GM20431 (cell line): ENCODE measurements around the gene RPS6KA4.

ENCODE experiments used
- in situ Hi-C: fragments of 300-500 bp; cut with MseI, MboI; formaldehyde crosslinking; loops from one replicate; pipeline ENCODE4 v1.15.0; 2020; ENCODE audit warnings: low sequenced_read_pairs; ENCODE audit not compliant: unreplicated experiment

The RPS6KA4 gene

GRCh38 chr11:64361659-64362058 is 2.7 kb downstream of the RPS6KA4 start:
- in situ Hi-C loops = no loop called here

- in situ Hi-C loops = no loop called here
These were observed 3.4 kb downstream of the RPS6KA4 start for GRCh38 chr11:64362339-64362738.

DNA sequence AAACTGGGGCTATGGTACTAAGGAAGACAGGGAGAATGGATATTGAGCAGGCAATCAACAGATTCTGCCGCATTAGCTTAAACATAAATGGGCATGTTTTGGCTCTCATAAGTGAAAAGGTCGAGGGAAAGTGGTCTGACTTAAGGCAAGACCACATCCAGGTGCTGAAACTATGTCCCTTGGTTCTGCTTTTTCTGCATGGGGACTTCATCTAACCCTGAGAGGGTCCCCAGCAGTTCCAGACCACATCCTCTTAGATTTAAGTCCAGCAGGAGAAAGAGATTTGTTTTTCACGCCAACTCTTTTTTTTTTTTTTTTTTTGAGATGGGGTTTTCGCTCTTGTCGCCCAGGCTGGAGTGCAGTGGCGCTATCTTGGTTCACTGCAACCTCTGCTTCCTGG is 5.5 kb downstream of the RPS6KA4 start:
- in situ Hi-C loops = no loop called here

DNA sequence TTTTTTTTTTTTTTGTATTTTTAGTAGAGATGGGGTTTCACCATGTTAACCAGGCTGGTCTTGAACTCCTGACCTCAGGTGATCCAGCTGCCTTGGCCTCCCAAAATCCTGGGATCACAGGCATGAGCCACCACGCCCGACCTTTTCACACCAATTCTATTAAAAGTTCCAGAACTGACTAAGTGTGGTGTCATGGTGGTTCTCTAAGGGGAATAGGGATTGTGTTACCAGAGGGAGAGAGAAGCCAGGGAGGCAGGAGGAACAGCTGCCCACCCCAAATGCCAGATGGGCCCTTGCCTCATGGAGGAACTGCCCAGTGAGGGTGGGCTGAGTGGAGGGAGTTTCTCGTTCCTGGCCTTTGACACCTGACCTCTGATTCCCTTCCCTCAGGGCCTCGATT is 5.9 kb downstream of the RPS6KA4 start:
- in situ Hi-C loops = no loop called here

DNA sequence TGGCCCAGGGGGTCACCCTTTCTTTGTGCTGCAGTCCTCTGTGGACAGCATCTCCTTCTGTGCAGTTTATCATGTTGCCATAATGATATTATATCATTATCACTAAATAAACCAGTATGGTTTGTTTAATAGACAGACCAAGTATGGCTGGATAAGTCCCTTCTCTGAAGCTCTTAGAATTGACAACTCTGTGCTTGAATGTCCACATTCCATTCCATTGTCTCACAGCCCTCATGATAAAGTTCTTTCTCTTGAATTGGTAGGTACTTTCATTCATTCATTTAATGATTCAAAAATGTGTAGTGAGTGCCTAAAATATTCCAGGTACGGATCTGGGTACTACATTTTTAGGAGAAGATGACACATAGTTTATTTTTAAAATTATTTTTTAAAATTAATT is 7.8 kb downstream of the RPS6KA4 start:
- in situ Hi-C loops = no loop called here

DNA sequence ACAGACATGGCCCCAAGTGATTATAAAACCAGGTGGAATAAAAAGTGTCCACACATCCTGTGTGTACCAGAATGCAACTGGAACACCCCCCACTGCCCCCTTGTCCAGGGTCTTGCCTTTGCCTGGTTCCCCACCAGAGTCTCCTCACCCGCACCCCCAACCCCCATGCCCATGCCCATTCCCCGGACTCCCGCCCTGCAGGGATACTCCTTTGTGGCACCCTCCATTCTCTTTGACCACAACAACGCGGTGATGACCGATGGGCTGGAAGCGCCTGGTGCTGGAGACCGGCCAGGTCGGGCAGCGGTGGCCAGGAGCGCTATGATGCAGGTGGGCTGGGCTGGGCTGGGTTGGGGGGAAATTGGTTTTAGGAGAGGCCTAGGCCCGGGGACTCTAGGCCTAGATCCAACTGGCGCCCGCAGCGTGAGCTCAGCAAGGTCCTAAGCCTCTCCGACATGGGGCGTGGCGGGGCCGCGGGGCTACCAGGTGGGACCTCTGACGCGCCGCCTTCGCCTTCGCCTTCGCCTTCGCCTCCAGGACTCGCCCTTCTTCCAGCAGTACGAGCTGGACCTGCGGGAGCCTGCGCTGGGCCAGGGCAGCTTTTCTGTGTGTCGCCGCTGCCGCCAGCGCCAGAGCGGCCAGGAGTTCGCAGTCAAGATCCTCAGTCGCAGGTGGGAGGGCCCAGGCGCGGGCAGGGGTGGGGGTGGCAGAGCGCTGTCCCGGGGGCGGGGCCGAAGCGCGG is 9.1 kb downstream of the RPS6KA4 start:
- in situ Hi-C loops = no loop called here

DNA sequence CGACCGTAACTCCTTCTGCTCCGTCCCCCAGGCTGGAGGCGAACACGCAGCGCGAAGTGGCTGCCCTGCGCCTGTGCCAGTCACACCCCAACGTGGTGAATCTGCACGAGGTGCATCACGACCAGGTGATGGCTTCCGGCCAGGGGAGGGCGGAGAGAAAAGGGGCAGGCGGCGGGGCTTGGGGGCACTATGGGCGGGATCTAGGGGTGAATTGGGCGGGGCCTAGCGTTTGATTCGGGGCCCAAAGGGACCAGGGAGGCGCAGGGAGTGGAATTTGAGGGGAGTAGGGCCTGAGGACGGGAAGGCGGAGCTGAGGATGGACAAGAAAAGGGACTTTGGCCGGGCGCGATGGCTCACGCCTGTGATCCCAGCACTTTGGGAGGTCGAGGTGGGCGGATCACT is 9.7 kb downstream of the RPS6KA4 start:
- in situ Hi-C loops = no loop called here

- in situ Hi-C loops = no loop called here
These were observed 10.8 kb downstream of the RPS6KA4 start for GRCh38 chr11:64369440-64370421.

GRCh38 chr11:64371201-64371600 is 12.2 kb downstream of the RPS6KA4 start:
- in situ Hi-C loops = no loop called here

DNA sequence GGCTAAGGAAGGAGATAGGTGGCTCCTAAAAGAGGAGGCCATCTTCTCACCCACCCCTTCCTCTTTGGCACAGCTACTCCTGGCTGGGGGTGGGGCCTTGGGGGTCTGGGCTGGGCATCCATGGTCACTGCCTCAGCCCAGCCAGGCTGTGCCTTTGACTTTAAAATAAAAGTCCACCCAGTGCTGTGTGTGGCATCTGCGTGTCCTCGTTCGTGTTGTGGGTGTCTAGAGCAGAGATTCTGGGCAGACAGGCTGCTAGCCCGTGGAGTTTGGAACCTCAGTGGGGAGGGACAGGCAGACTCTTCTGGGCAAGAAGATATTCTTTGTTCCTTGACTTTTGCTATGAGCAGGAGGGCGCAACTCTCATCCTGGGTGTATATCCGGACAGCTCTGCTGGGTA is 13.1 kb downstream of the RPS6KA4 start:
- in situ Hi-C loops = no loop called here

GRCh38 chr11:64372802-64373597 is 14.0 kb downstream of the RPS6KA4 start:
- in situ Hi-C loops = no loop called here

- in situ Hi-C loops = no loop called here
These were observed 14.6 kb downstream of the RPS6KA4 start for GRCh38 chr11:64373598-64373974.

GRCh38 chr11:64376071-64376470 is 17.1 kb downstream of the RPS6KA4 start:
- in situ Hi-C loops = no loop called here

DNA sequence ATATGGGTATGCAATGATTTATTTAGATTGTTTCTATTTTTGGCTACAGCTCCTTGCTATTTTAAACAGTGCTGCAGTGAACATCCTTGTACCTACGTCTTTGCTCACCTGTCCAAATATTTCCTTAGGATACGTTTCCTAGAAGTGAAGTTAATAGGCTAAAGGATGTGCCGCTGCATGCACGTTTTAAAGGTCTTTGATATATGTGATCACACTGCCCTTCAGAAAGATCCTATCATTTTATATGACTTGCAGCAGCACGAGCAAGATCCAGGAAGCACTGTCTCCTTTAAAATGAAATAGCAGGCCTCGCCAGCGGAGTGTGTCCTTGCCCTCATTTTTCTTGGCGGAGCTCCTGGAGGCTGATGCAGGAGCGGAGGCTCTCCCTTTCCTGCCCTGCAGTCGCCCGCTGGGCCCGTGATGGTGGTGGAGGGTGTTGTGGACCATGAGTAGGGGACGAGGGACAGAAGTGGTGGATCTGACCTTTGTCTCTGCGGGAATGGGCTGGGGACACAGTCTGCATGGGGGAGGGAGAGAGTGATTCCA is 19.4 kb downstream of the RPS6KA4 start:
- in situ Hi-C loops = no loop called here

- in situ Hi-C loops = no loop called here
These were observed 20.2 kb downstream of the RPS6KA4 start for GRCh38 chr11:64379160-64379559.

DNA sequence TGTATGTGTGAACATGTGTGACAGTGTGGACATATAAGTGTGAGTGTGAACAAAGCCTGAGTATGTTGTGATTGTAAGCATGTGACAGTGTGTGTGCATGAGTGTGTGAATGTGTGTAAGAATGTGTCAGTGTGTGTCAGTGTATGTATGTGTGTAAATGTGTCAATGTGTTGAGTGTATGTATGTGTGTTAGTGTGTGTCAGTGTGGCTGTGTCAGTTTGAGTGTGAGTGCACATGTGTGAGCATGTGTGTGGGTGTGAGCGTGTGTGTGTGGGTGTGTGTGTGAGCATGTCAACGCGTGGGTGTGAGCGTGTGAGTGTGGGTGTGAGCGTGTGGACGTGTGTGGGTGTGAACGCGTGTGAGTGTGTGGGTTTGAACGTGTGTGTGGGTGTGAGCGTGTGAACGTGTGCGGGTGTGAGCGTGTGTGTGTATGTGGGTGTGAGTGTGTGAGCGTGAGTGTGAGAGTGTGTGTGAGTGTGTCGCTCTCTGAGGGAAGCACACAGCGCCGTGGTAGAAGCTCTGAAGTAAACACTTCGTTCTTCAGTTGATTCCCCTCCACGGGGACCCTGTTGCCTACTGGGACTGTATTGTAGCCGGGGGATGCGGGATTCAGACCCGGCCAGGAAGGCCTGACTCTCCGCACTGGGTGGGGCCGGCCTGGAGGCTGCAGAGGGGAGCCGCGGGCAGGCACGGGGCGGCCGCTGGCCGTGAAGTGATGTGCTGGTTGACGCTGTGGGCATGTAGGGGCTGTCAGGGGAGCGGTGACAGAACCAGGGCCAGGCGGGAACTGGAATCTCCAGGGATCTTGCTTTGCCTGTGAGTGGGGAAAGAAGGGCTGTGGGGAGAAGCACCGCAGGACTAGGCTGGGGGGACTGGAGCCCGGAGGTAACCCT is 21.1 kb downstream of the RPS6KA4 start:
- in situ Hi-C loops = no loop called here

DNA sequence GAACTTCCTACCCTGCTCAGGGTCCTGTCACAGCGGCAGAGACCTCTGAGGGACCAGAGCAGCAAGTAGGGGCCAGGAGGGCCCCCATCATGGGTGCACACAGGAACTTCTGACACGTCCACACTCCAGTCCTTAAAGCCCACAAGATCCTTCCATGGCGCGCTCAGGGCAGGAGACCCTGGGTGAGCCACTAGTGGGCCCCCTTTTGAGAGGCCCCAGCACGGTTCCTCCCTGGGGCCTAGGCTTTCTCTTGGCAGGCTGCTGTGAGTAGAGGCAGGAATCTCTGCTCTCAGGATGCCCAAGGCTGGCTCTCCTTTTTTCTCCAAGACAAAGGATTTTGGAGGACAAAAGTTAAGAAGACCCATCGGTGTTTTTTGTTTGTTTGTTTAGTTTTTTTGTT is 22.4 kb downstream of the RPS6KA4 start:
- in situ Hi-C loops = no loop called here

DNA sequence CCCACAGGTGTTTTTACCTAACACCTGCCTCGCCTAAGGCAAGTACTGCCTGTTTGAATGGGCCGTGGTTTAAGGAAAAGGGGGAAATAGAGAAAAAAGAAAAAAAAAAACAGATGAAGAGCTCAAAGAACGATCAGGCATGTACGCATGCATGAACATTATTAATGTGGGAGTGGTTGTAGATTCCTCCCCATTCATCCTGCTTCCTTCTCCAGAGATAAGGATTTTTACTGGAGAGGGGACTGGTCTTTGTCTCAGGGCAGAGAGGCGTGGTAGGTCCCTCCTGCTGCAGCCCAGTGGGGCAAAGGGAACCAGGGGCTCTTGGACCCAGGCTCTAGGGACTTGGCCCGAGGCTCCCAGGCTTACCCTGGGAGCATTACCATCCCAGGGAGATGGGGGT is 23.1 kb downstream of the RPS6KA4 start:
- in situ Hi-C loops = no loop called here

GRCh38 chr11:64382586-64382985 is 23.6 kb downstream of the RPS6KA4 start:
- in situ Hi-C loops = no loop called here
